ENCODE data around the gene DUOXA2.

Gene DUOXA2

DNA sequence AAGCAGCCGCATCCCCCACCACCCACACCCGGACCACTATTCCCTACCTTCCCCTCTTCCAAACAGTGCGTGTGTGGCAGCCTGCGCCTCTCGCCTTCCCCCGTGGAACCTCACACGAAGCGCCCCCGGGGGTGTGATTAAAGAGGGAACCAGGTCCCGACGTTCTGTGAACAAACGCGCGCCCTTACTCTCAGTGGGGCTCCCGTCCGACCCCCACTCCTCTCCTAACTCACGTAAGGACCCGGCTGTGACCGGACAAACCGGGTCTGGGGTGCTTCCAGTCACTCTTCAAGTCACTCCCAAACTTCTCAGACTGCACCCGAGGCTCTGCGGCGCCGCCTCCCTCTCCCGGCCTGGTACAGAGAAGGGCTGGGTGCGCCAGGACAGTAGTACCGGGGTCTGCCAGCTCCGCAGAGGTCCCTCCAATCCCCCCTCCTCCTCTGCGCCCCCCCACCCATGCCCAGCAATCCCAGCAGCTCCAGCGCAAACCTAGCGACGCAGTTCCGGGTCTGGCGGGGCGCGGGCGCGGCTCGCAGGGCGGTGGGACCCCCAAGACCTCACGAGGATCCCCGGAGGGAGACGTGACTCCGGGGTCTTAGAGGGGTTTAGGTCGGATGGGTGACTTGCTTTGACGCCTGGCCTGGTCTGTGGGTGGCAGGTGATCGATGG is 15.0 kb downstream of the DUOXA2 start:
- no peak overlapping the region for H2BK120ac ChIP-seq (ENCODE audit: low read depth, low read length)
- no peak for DNase-seq
- H4K5ac ChIP-seq (ENCODE audit: low read length): no peak overlapping the region
- no peaks in the 10 kb centered on the region for H3K79me1 ChIP-seq (ENCODE audit: low read length)
- H3K36me3 ChIP-seq (ENCODE audit: control insufficient read depth, insufficient read depth, low read length): no peaks in the 10 kb centered on the region
- no peak overlapping the region for H2AK5ac ChIP-seq (ENCODE audit: low read length)
- no peaks in the 10 kb centered on the region for H3K4me1 ChIP-seq (ENCODE audit: control insufficient read depth, low read depth, low read length)
- no peak overlapping the region for H3K23ac ChIP-seq (ENCODE audit: low read length)
- peak overlapping the region; percentile 19 for H3K4me2 ChIP-seq (ENCODE audit: low read length)
- H3K18ac ChIP-seq (ENCODE audit: low read length): no peak overlapping the region
- H3K4ac ChIP-seq (ENCODE audit: low read depth, low read length): no peak overlapping the region
- WGBS (ENCODE audit: extremely low coverage, insufficient coverage, low lambda C conversion rate): no CpG with 5 or more reads among the region's 47 CpGs
- H3K27ac ChIP-seq (ENCODE audit: low read depth, low read length): no peak overlapping the region
- H3K9ac ChIP-seq (ENCODE audit: low read length): no peak overlapping the region
- H2BK5ac ChIP-seq (ENCODE audit: low read length): no peak overlapping the region
- H3K79me2 ChIP-seq (ENCODE audit: control insufficient read depth, insufficient read depth, low read length): no peaks in the 10 kb centered on the region
- H2BK15ac ChIP-seq (replicated peaks; ENCODE audit: low read depth): no peak overlapping the region
- no peak overlapping the region for H3K4me3 ChIP-seq (ENCODE audit: low read length)
- H4K8ac ChIP-seq (ENCODE audit: low read depth, low read length): no peak overlapping the region
- H3K27me3 ChIP-seq (ENCODE audit: insufficient read depth, low read length, poor library complexity): peaks cover 63% of the 10 kb centered on the region
- H3K56ac ChIP-seq (ENCODE audit: low read length): peak overlapping the region; percentile 18

DNA sequence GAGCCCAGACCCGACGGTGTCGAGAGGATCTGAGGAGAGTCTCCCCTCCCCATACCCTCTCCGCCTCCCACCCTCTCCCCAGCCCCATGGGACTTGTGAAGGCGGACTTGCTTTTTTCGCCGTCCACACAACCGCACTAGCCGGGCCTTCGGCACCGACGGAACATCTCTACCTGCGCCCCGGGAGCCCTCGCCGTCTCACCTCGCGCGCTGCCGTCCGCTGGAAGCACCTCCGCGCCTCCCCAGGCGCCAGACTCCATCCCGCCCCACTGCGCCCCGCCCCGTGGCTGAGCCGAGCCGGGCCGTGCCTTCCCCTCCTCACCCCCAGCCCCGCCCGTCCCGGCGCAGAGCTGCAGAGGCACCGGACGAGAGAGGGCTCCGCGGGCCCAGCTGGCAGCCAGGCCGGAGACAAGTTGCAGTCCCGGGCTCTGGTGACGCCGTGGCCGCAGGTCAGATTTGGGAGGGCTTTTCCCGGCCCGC is 15.6 kb downstream of the DUOXA2 start, which contains the start of the genes DUOX1 and DUOXA1:
Gene DUOX1, plus strand, starts transcription at position 344 of the 479 bp plus-strand sequence. CDS start 1,973 bp downstream, outside the sequence.
Gene DUOXA1, minus strand, starts transcription at position 229 of the 479 bp plus-strand sequence. CDS start 6,865 bp downstream, outside the sequence.
- H2BK5ac ChIP-seq (ENCODE audit: low read length): no peak within 1 kb of the TSS
- peak within 1 kb of the TSS; percentile 21 for H3K9ac ChIP-seq (ENCODE audit: low read length)
- H3K36me3 ChIP-seq (ENCODE audit: control insufficient read depth, insufficient read depth, low read length): no peaks in the 10 kb centered on the region
- H3K56ac ChIP-seq (ENCODE audit: low read length): peak within 1 kb of the TSS; percentile 49
- H2BK15ac ChIP-seq (replicated peaks; ENCODE audit: low read depth): no peak within 1 kb of the TSS
- H3K27me3 ChIP-seq (ENCODE audit: insufficient read depth, low read length, poor library complexity): peaks cover 69% of the 10 kb centered on the region
- no peak within 1 kb of the TSS for H3K18ac ChIP-seq (ENCODE audit: low read length)
- no peaks in the 10 kb centered on the region for H3K4me1 ChIP-seq (ENCODE audit: control insufficient read depth, low read depth, low read length)
- H4K5ac ChIP-seq (ENCODE audit: low read length): no peak within 1 kb of the TSS
- H2BK120ac ChIP-seq (ENCODE audit: low read depth, low read length): no peak within 1 kb of the TSS
- H3K4ac ChIP-seq (ENCODE audit: low read depth, low read length): no peak within 1 kb of the TSS
- H3K79me2 ChIP-seq (ENCODE audit: control insufficient read depth, insufficient read depth, low read length): no peaks in the 10 kb centered on the region
- no peak within 1 kb of the TSS for H3K4me3 ChIP-seq (ENCODE audit: low read length)
- H4K8ac ChIP-seq (ENCODE audit: low read depth, low read length): no peak within 1 kb of the TSS
- no CpG with 5 or more reads among the region's 46 CpGs for WGBS (ENCODE audit: extremely low coverage, insufficient coverage, low lambda C conversion rate)
- H3K4me2 ChIP-seq (ENCODE audit: low read length): peak within 1 kb of the TSS; percentile 19
- H3K23ac ChIP-seq (ENCODE audit: low read length): no peak within 1 kb of the TSS
- DNase-seq: peak; percentile 48
- no peaks in the 10 kb centered on the region for H3K79me1 ChIP-seq (ENCODE audit: low read length)
- H3K27ac ChIP-seq (ENCODE audit: low read depth, low read length): no peak within 1 kb of the TSS
- H2AK5ac ChIP-seq (ENCODE audit: low read length): no peak within 1 kb of the TSS

DNA sequence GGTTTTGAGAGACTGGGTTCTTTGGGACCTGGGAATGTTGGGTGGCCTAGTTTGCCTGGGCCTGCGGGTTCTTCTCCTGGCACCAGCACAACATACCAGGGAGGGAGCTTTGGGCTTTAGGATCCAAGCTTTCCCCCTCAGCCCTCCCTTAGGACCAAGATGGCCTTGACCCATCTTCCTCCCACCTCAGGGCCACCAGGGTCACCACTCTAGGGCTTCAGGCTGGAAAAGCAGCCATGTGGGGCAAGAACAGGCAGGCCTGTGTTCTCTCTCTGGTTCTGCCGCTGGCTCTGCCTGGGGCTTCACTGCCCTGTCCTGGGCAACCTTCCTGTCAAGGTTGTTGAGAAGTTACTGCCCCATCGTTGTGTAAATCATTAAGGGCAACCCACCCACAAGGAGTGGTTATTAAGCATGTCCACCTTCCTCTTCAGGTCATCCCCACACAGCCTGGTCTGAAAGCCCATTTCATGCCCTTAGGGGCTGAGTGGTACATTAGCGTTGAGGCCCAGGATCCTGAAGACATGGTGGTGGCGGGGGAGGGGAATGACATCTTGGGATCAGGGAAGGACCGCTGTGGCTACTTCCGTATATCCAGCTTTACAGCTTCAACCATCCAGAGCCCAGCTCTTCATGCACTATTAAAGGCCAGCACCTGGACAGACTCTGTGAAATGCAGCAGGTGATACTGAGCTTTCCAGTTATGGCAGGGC is 16.3 kb downstream of the DUOXA2 start:
- no peak overlapping the region for H3K4me3 ChIP-seq (ENCODE audit: low read length)
- no peak overlapping the region for H3K4ac ChIP-seq (ENCODE audit: low read depth, low read length)
- peak overlapping the region; percentile 49 for H3K56ac ChIP-seq (ENCODE audit: low read length)
- H3K79me2 ChIP-seq (ENCODE audit: control insufficient read depth, insufficient read depth, low read length): no peaks in the 10 kb centered on the region
- H3K36me3 ChIP-seq (ENCODE audit: control insufficient read depth, insufficient read depth, low read length): no peaks in the 10 kb centered on the region
- DNase-seq: no peak
- H3K4me1 ChIP-seq (ENCODE audit: control insufficient read depth, low read depth, low read length): no peaks in the 10 kb centered on the region
- H2BK15ac ChIP-seq (replicated peaks; ENCODE audit: low read depth): no peak overlapping the region
- H3K79me1 ChIP-seq (ENCODE audit: low read length): no peaks in the 10 kb centered on the region
- no peak overlapping the region for H2BK120ac ChIP-seq (ENCODE audit: low read depth, low read length)
- H4K5ac ChIP-seq (ENCODE audit: low read length): no peak overlapping the region
- H3K9ac ChIP-seq (ENCODE audit: low read length): no peak overlapping the region
- WGBS (ENCODE audit: extremely low coverage, insufficient coverage, low lambda C conversion rate): no CpG with 5 or more reads among the region's 7 CpGs
- H2AK5ac ChIP-seq (ENCODE audit: low read length): no peak overlapping the region
- H2BK5ac ChIP-seq (ENCODE audit: low read length): no peak overlapping the region
- H4K8ac ChIP-seq (ENCODE audit: low read depth, low read length): no peak overlapping the region
- no peak overlapping the region for H3K4me2 ChIP-seq (ENCODE audit: low read length)
- H3K27ac ChIP-seq (ENCODE audit: low read depth, low read length): no peak overlapping the region
- no peak overlapping the region for H3K23ac ChIP-seq (ENCODE audit: low read length)
- H3K27me3 ChIP-seq (ENCODE audit: insufficient read depth, low read length, poor library complexity): peaks cover 68% of the 10 kb centered on the region
- no peak overlapping the region for H3K18ac ChIP-seq (ENCODE audit: low read length)

DNA sequence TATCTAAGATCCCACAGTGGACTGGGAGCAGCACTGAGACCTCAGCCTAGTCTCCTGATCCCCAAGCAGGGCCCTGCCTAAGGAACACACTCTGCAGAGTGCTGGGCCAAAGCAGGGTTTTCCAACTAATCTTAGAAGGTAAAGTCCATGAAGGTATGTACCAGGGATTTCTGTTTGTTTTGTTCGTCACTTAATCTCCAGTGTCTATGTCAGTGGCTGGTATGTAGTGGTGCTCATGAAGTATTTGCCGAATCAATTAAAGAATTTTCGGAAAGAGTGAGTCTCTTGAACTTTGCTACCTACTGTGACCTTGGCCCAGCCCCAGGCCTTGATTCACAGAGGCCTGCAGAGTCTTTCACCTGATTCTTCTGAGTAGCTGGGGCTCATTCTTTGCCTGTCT is 17.4 kb downstream of the DUOXA2 start:
- H3K18ac ChIP-seq (ENCODE audit: low read length): no peak overlapping the region
- no peak overlapping the region for H4K8ac ChIP-seq (ENCODE audit: low read depth, low read length)
- no CpG with 5 or more reads among the region's 3 CpGs for WGBS (ENCODE audit: extremely low coverage, insufficient coverage, low lambda C conversion rate)
- no peak overlapping the region for H3K4ac ChIP-seq (ENCODE audit: low read depth, low read length)
- no peaks in the 10 kb centered on the region for H3K79me2 ChIP-seq (ENCODE audit: control insufficient read depth, insufficient read depth, low read length)
- H3K4me1 ChIP-seq (ENCODE audit: control insufficient read depth, low read depth, low read length): no peaks in the 10 kb centered on the region
- no peak overlapping the region for H2BK15ac ChIP-seq (replicated peaks; ENCODE audit: low read depth)
- peaks cover 67% of the 10 kb centered on the region for H3K27me3 ChIP-seq (ENCODE audit: insufficient read depth, low read length, poor library complexity)
- no peaks in the 10 kb centered on the region for H3K79me1 ChIP-seq (ENCODE audit: low read length)
- H2BK120ac ChIP-seq (ENCODE audit: low read depth, low read length): no peak overlapping the region
- H3K23ac ChIP-seq (ENCODE audit: low read length): no peak overlapping the region
- no peak overlapping the region for H2AK5ac ChIP-seq (ENCODE audit: low read length)
- H2BK5ac ChIP-seq (ENCODE audit: low read length): no peak overlapping the region
- H3K27ac ChIP-seq (ENCODE audit: low read depth, low read length): no peak overlapping the region
- H4K5ac ChIP-seq (ENCODE audit: low read length): no peak overlapping the region
- H3K4me2 ChIP-seq (ENCODE audit: low read length): no peak overlapping the region
- no peak overlapping the region for H3K56ac ChIP-seq (ENCODE audit: low read length)
- no peaks in the 10 kb centered on the region for H3K36me3 ChIP-seq (ENCODE audit: control insufficient read depth, insufficient read depth, low read length)
- no peak overlapping the region for H3K9ac ChIP-seq (ENCODE audit: low read length)
- H3K4me3 ChIP-seq (ENCODE audit: low read length): no peak overlapping the region
- DNase-seq: no peak

DNA sequence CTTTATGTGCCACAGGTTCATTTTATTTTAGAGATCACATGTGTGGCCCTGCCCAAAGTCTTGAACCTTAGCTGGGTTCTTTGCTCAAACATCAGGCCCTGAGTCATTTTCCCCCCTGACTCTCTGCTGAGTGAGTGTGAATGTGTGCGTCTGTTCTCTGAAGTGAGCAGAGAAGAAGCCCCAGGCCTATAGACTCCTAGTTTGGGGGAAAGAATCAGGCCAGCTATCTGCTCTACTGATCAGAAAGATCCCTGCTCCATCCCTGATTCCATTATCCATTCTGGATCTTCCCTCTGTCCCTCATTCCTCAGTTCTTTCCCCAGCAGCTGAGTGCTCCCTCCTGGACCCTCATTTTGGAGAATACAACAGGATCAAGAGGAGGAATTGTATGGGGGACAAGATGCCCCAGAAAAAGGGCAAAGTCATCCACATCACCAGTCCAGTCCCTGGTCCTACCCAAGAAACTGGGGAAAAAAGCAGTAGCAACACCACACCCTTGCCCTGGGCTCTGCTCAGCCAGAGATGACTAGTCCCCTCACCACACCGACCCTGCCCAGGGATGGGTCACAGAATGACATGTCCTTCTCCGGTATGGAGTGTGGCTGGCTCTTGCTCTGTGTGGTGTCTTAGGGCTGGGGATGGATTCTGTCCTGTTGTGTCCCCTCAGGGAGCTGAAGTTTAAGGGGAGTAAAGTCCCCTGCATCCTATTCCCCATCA is 18.9 kb downstream of the DUOXA2 start:
- Histone ChIP-seq H3K27me3 (ENCODE audit: insufficient read depth, low read length, poor library complexity) (peaks cover 61% of the 10 kb centered on the region), H3K79me2 (ENCODE audit: control insufficient read depth, insufficient read depth, low read length) (no peaks in the 10 kb centered on the region), H2BK15ac (replicated peaks; ENCODE audit: low read depth) (no peak overlapping the region), H3K4me3 (ENCODE audit: low read length) (no peak overlapping the region), H2BK120ac (ENCODE audit: low read depth, low read length) (no peak overlapping the region), H3K4ac (ENCODE audit: low read depth, low read length) (no peak overlapping the region), H4K5ac (ENCODE audit: low read length) (no peak overlapping the region), H3K36me3 (ENCODE audit: control insufficient read depth, insufficient read depth, low read length) (no peaks in the 10 kb centered on the region), H3K79me1 (ENCODE audit: low read length) (no peaks in the 10 kb centered on the region), H4K8ac (ENCODE audit: low read depth, low read length) (no peak overlapping the region), H3K9ac (ENCODE audit: low read length) (no peak overlapping the region), H3K18ac (ENCODE audit: low read length) (no peak overlapping the region), H3K4me2 (ENCODE audit: low read length) (no peak overlapping the region), H3K27ac (ENCODE audit: low read depth, low read length) (no peak overlapping the region), H3K23ac (ENCODE audit: low read length) (no peak overlapping the region), H2BK5ac (ENCODE audit: low read length) (no peak overlapping the region), H3K4me1 (ENCODE audit: control insufficient read depth, low read depth, low read length) (no peaks in the 10 kb centered on the region), H3K56ac (ENCODE audit: low read length) (no peak overlapping the region), H2AK5ac (ENCODE audit: low read length) (no peak overlapping the region)
- no peak for DNase-seq
- no CpG with 5 or more reads among the region's 3 CpGs for WGBS (ENCODE audit: extremely low coverage, insufficient coverage, low lambda C conversion rate)
